SK-N-MC (cell line): Measurements from ENCODE around the gene SOAT1.

Experiments
- EZH2 ChIP-seq: fragments of 200-600 bp; sonication (generic); IDR thresholded peaks from one replicate; pipeline ENCODE4 v1.6.1; 2017; ENCODE audit warnings: antibody characterized with exemption
- FOXP2 ChIP-seq: optimal IDR thresholded peaks from 2 replicates; pipeline ENCODE3; 2011; ENCODE audit warnings: mild to moderate bottlenecking, moderate library complexity; ENCODE audit not compliant: insufficient read depth; ENCODE audit errors: extremely low read length, control extremely low read depth
- POLR2AphosphoS5 ChIP-seq: IDR thresholded peaks from 2 replicates; pipeline ENCODE4 v1.6.1; 2012; ENCODE audit warnings: mild to moderate bottlenecking, low read depth, low read length, borderline replicate concordance

DNA sequence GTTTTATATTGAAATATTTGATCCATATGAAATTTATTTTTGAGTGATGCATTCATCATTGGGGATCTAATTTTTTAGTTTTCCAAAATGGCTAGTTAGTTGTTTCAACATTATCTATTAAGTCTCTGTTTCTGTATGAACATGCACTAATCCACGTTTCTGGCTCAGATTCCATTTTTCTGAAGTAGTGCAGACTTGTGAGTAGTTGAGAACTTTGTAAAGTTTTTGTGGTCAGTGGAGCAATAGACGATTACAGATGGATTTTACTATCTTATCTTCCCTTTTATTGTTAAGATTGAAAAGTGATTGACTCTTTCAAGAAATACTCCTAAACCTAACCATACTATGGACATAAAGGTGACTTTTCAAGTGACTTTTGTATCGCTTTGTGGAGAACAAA is 16.7 kb downstream of the SOAT1 start:
- TF ChIP-seq EZH2 (no peak), POLR2AphosphoS5 (no peak), FOXP2 (no peak)
